Smooth muscle cell (in vitro differentiated cells): ENCODE results near the gene GH2. TPM values are rescaled to one million over a fixed set of nuclear protein-coding genes. Genes with fewer than 3 reads are reported as not detected.

Experiments used
- DNase-seq: peaks from one replicate; lab custom pipeline; 2025; ENCODE audit not compliant: unreplicated experiment; lab: John Stamatoyannopoulos, UW
- H2AFZ ChIP-seq: fragments of 200-600 bp; sonication (generic); 2 replicates; pipeline ENCODE4 v1.6.0; 2016; ENCODE audit warnings: antibody characterized with exemption, low read depth, mild to moderate bottlenecking
- H3F3A ChIP-seq: fragments of 200-600 bp; sonication (generic); 2 replicates; pipeline ENCODE4 v1.6.0; 2017; ENCODE audit warnings: antibody characterized with exemption, low read depth
- H3K27ac ChIP-seq: fragments of 200-600 bp; sonication (generic); 2 replicates; pipeline ENCODE4 v1.5.1; 2016; ENCODE audit warnings: low read depth, mild to moderate bottlenecking
- H3K27me3 ChIP-seq: fragments of 200-600 bp; sonication (generic); 2 replicates; pipeline ENCODE4 v1.6.1; 2016; ENCODE audit warnings: low read depth, mild to moderate bottlenecking
- H3K36me3 ChIP-seq: fragments of 200-600 bp; sonication (generic); 2 replicates; pipeline ENCODE4 v1.5.1; 2016; ENCODE audit warnings: low read depth
- H3K4me1 ChIP-seq: fragments of 200-600 bp; sonication (generic); 2 replicates; pipeline ENCODE4 v1.5.1; 2016; ENCODE audit warnings: low read depth
- H3K4me2 ChIP-seq: fragments of 200-600 bp; sonication (generic); 2 replicates; pipeline ENCODE4 v1.6.0; 2016; ENCODE audit warnings: mild to moderate bottlenecking
- H3K4me3 ChIP-seq: fragments of 200-600 bp; sonication (generic); 2 replicates; pipeline ENCODE4 v1.5.1; 2016; ENCODE audit warnings: mild to moderate bottlenecking
- H3K79me2 ChIP-seq: fragments of 200-600 bp; sonication (generic); 2 replicates; pipeline ENCODE4 v1.6.0; 2016; ENCODE audit warnings: low read depth, mild to moderate bottlenecking
- H3K9ac ChIP-seq: fragments of 200-600 bp; sonication (generic); 2 replicates; pipeline ENCODE4 v1.6.0; 2016; ENCODE audit warnings: low read depth
- H3K9me3 ChIP-seq: fragments of 200-600 bp; sonication (generic); replicated peaks from 2 replicates; pipeline ENCODE4 v1.5.1; 2016; ENCODE audit warnings: low read depth
- H4K20me1 ChIP-seq: fragments of 200-600 bp; sonication (generic); 2 replicates; pipeline ENCODE4 v1.6.0; 2016; ENCODE audit warnings: low read depth
- CTCF ChIP-seq: fragments of 200-600 bp; sonication (generic); IDR thresholded peaks from 2 replicates; pipeline ENCODE4 v1.5.1; 2017; ENCODE audit warnings: borderline replicate concordance, mild to moderate bottlenecking, antibody characterized with exemption; ENCODE audit not compliant: insufficient read depth, poor library complexity, severe bottlenecking
- WGBS: methylation state at CpG from one replicate; pipeline ENCODE4 v1.1.7; 2016; ENCODE audit warnings: low lambda C conversion rate; 5-methylcytosine and 5-hydroxymethylcytosine counted together
- polyA plus RNA-seq: library from polyadenylated mRNA; unstranded; fragments of >200 nt; fragmentation: Nextera tagmentation; extraction: Ambion mirVana; gene quantifications from 2 replicates; pipeline ENCODE4 v1.2.1, GENCODE V29; 2016
- total RNA-seq: library from RNA; depleted of rRNA; stranded (reverse); fragments of >200 nt; gene quantifications from 2 replicates; pipeline ENCODE4 v1.2.3, GENCODE V29; 2014

Gene GH2
- total and polyA plus RNA-seq, 2 experiments from 2014 or later, result not detected

GRCh38 chr17:63848834-63849689 is 32.7 kb downstream of the GH2 start:
- peak; percentile 44 for DNase-seq
- no peaks in the 10 kb centered on the region for H3K4me1 ChIP-seq
- no peaks in the 10 kb centered on the region for H3K36me3 ChIP-seq
- H3K27me3 ChIP-seq, result no peaks in the 10 kb centered on the region
- peak; percentile 81 for TF ChIP-seq CTCF
- peak overlapping the region; percentile 89 for H3K4me2 ChIP-seq
- H3K9me3 ChIP-seq, result no peaks in the 10 kb centered on the region
- peak overlapping the region; percentile 99 for H2AFZ ChIP-seq
- H3K79me2 ChIP-seq, result no peaks in the 10 kb centered on the region
- H4K20me1 ChIP-seq, result no peaks in the 10 kb centered on the region
- H3K4me3 ChIP-seq, result peak overlapping the region; percentile 46
- H3F3A ChIP-seq, result no peaks in the 10 kb centered on the region
- no peak overlapping the region for H3K27ac ChIP-seq
- H3K9ac ChIP-seq, result peak overlapping the region; percentile 95
- 31% methylated on average over 74 of the region's 82 CpGs for WGBS

GRCh38 chr17:63847525-63848249 is 34.1 kb downstream of the GH2 start:
- no peak overlapping the region for H3K4me2 ChIP-seq
- no peak overlapping the region for H3K9ac ChIP-seq
- H3K27ac ChIP-seq, result no peak overlapping the region
- WGBS, result 96% methylated on average over 3 of the region's 3 CpGs
- no peak for DNase-seq
- no peaks in the 10 kb centered on the region for H3K9me3 ChIP-seq
- no peaks in the 10 kb centered on the region for H3K79me2 ChIP-seq
- H3K27me3 ChIP-seq, result no peaks in the 10 kb centered on the region
- TF ChIP-seq CTCF, result no peak
- H3K36me3 ChIP-seq, result no peaks in the 10 kb centered on the region
- no peaks in the 10 kb centered on the region for H3K4me1 ChIP-seq
- no peak overlapping the region for H3K4me3 ChIP-seq
- no peak overlapping the region for H2AFZ ChIP-seq
- H3F3A ChIP-seq, result no peaks in the 10 kb centered on the region
- H4K20me1 ChIP-seq, result no peaks in the 10 kb centered on the region

DNA sequence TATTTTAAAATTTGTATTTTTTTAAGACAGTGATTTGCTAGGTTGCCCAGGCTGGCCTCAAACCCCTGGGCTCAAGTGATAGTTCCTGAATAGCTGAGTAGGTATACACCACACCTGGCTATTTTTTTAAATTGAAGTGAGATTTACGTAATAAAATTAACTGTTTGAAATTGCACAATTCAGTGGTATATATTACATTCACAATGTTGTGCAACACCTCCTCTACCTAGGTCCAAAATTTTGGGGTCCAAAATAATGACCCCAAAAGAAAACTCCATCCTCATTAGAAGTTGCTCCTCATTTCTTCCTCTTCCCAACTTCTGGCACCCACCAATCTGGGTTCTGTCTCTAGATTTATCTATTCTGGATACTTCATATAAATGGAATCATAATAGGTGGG is 36.2 kb downstream of the GH2 start:
- peaks cover 9% of the 10 kb centered on the region for H3K4me1 ChIP-seq
- H3F3A ChIP-seq, result peaks cover 8% of the 10 kb centered on the region
- no peak overlapping the region for H3K4me2 ChIP-seq
- TF ChIP-seq CTCF, result no peak
- no peak overlapping the region for H3K9ac ChIP-seq
- no peak overlapping the region for H3K27ac ChIP-seq
- peaks cover 17% of the 10 kb centered on the region for H4K20me1 ChIP-seq
- no peak for DNase-seq
- WGBS, result 96% methylated on average over 1 of the region's 1 CpG
- H2AFZ ChIP-seq, result no peak overlapping the region
- H3K9me3 ChIP-seq, result no peaks in the 10 kb centered on the region
- H3K79me2 ChIP-seq, result peaks cover 17% of the 10 kb centered on the region
- H3K36me3 ChIP-seq, result no peaks in the 10 kb centered on the region
- no peaks in the 10 kb centered on the region for H3K27me3 ChIP-seq
- H3K4me3 ChIP-seq, result no peak overlapping the region
